HL-60 (cell line): ENCODE data around the gene RNU11.
"Not testable (repeated sequence)": the region's sequence is repeated elsewhere in the genome, so short reads cannot be mapped to it uniquely, and the experiment has no call there.

ENCODE experiments used
- DNase-seq, 2 experiments: peaks; one replicate each; pipeline ENCODE4 v3.0.0-alpha.2; 2010 to 2020; ENCODE audit warnings: low read depth in 1 of 2, low spot score in 1 of 2
- H3K27ac ChIP-seq: fragments of 250-450 bp; sonication (Bioruptor Pico); replicated peaks from 2 replicates; pipeline ENCODE4 v1.5.1; 2020; ENCODE audit warnings: mild to moderate bottlenecking, moderate library complexity
- H3K27me3 ChIP-seq: fragments of 250-450 bp; sonication (Bioruptor Pico); 2 replicates; pipeline ENCODE4 v1.5.1; 2021; ENCODE audit warnings: mild to moderate bottlenecking, moderate library complexity; ENCODE audit not compliant: insufficient read depth, poor library complexity, severe bottlenecking
- H3K4me3 ChIP-seq: replicated peaks from 2 replicates; pipeline ENCODE4 v1.5.1; 2011; ENCODE audit warnings: mild to moderate bottlenecking, control low read depth, low read length; ENCODE audit not compliant: insufficient read depth
- CTCF ChIP-seq: IDR thresholded peaks from one replicate; pipeline ENCODE4 v1.5.1; 2011; ENCODE audit warnings: low read length, control low read depth, inconsistent platforms; ENCODE audit not compliant: insufficient read depth
- GABPA ChIP-seq: IDR thresholded peaks from 2 replicates; pipeline ENCODE4 v1.6.1; 2012; ENCODE audit warnings: low read depth
- POLR2AphosphoS5 ChIP-seq: IDR thresholded peaks from 2 replicates; pipeline ENCODE4 v1.6.1; 2012; ENCODE audit warnings: low read depth
- REST ChIP-seq: IDR thresholded peaks from 2 replicates; pipeline ENCODE4 v1.6.1; 2012; ENCODE audit warnings: low read depth; ENCODE audit not compliant: insufficient replicate concordance
- SPI1 ChIP-seq: IDR thresholded peaks from 2 replicates; pipeline ENCODE4 v1.6.1; 2012; ENCODE audit warnings: low read depth, mild to moderate bottlenecking, borderline replicate concordance

Gene RNU11

GRCh38 chr1:28646040-28646439, 2.4 kb upstream of the RNU11 start:
- TF ChIP-seq CTCF (no peak), SPI1 (no peak), REST (no peak), GABPA (no peak), POLR2AphosphoS5 (no peak)
- Histone ChIP-seq H3K4me3 (no peak overlapping the region), H3K27ac (no peak overlapping the region), H3K27me3 (no peaks in the 10 kb centered on the region)
- no peak for DNase-seq

- Histone ChIP-seq H3K4me3 (peak overlapping the region; percentile 25), H3K27me3 (no peaks in the 10 kb centered on the region), H3K27ac (peak overlapping the region; percentile 99)
- TF ChIP-seq SPI1, result peak; percentile 42; the same call in 1 of the 2 replicates
- no peak for TF ChIP-seq CTCF
- DNase-seq, result peak; percentile 87 to 96
These were observed 359 bp upstream of the RNU11 start for GRCh38 chr1:28648008-28648473.

- H3K4me3 ChIP-seq, DNase-seq, H3K27me3 ChIP-seq, H3K27ac ChIP-seq: not testable (repeated sequence)
These were observed 4.7 kb downstream of the RNU11 start for GRCh38 chr1:28653063-28653462.

- H3K4me3 ChIP-seq, H3K27ac ChIP-seq, H3K27me3 ChIP-seq: not testable (repeated sequence)
- peak in 1 of 2 experiments; percentile 12 for DNase-seq
These were observed 5.5 kb downstream of the RNU11 start for GRCh38 chr1:28653870-28654269.

- H3K4me3 ChIP-seq, H3K27me3 ChIP-seq, H3K27ac ChIP-seq, DNase-seq: not testable (repeated sequence)
These were observed 7.3 kb downstream of the RNU11 start for GRCh38 chr1:28655448-28656311.

- H3K27ac ChIP-seq, result no peak overlapping the region
- H3K27me3 ChIP-seq, result no peaks in the 10 kb centered on the region
- no peak for TF ChIP-seq GABPA
- TF ChIP-seq POLR2AphosphoS5, result no peak
- no peak for TF ChIP-seq REST
- DNase-seq, result no peak
- H3K4me3 ChIP-seq, result no peak overlapping the region
These were observed 7.9 kb downstream of the RNU11 start for GRCh38 chr1:28656335-28656734.
